Measurements from ENCODE around the gene NME9.

GRCh38 chr3:138328341-138328740 lies 1.3 kb downstream of the NME9 start:
- TF ChIP-seq ZNF596 (tag by site-specific recombination; IDR thresholded peaks at IDR 0.05): no peak
- no peak for TF ChIP-seq ZBTB8A (tag by site-specific recombination; IDR thresholded peaks at IDR 0.05)
- no peak for TF ChIP-seq PBX3 (CRISPR knock-in tag; IDR thresholded peaks at IDR 0.05)
- TF ChIP-seq ZNF202 (tag by site-specific recombination; IDR thresholded peaks at IDR 0.05; ENCODE audit: borderline replicate concordance): no peak
- no peak for TF ChIP-seq CTCF (tag by site-specific recombination; IDR thresholded peaks at IDR 0.05)
- TF ChIP-seq TSHZ1 (tag by site-specific recombination; IDR thresholded peaks at IDR 0.05; ENCODE audit: borderline replicate concordance): no peak
- TF ChIP-seq PRDM1 (tag by site-specific recombination; IDR thresholded peaks at IDR 0.05): no peak
- no peak for TF ChIP-seq ZBTB10 (tag by site-specific recombination; IDR thresholded peaks at IDR 0.05)
- no peak for TF ChIP-seq ZNF501 (tag by site-specific recombination; IDR thresholded peaks at IDR 0.05)
- TF ChIP-seq REST (tag by site-specific recombination; IDR thresholded peaks at IDR 0.05): no peak
